A673 (cell line): Measurements from ENCODE around the gene LCA5. TPM values are rescaled to one million over a fixed set of nuclear protein-coding genes. Genes with fewer than 3 reads are reported as not detected.

Source experiments
- BruUV-seq: library from RNA; stranded (reverse); fragments of 400-500 nt; replicated peaks from 2 replicates; lab custom pipeline; 2021; lab: Mats Ljungman, UMichigan
- CTCF ChIA-PET: fragments of 300-600 bp; sonication (Branson Sonifier 250); formaldehyde crosslinking; loops from one replicate; lab custom pipeline; 2022; ENCODE audit warnings: antibody characterized with exemption; lab: Charles Lee
- POLR2A ChIA-PET: fragments of 300-600 bp; sonication (Branson Sonifier 250); formaldehyde crosslinking; loops from one replicate; lab custom pipeline; 2022; ENCODE audit warnings: antibody characterized with exemption; ENCODE audit not compliant: low non-redundant PET; lab: Charles Lee
- DNase-seq: peaks from one replicate; pipeline ENCODE4 v3.0.0-alpha.2; 2015; ENCODE audit warnings: low spot score
- H3K27ac ChIP-seq: fragments of 200-600 bp; sonication (generic); 2 replicates; pipeline ENCODE4 v1.5.1; 2016; ENCODE audit warnings: mixed run types, low read depth, mild to moderate bottlenecking, mixed read lengths, antibody characterized with exemption, low read length; ENCODE audit not compliant: poor library complexity, severe bottlenecking
- H3K27me3 ChIP-seq: fragments of 200-600 bp; sonication (generic); replicated peaks from 2 replicates; pipeline ENCODE4 v1.6.1; 2017; ENCODE audit warnings: mixed run types, low read depth, mild to moderate bottlenecking, mixed read lengths, antibody characterized with exemption, low read length; ENCODE audit not compliant: insufficient read depth, poor library complexity
- H3K36me3 ChIP-seq: fragments of 200-600 bp; sonication (generic); 2 replicates; pipeline ENCODE4 v1.6.1; 2016; ENCODE audit warnings: mixed run types, mild to moderate bottlenecking, mixed read lengths, antibody characterized with exemption, low read length; ENCODE audit not compliant: insufficient read depth, poor library complexity, severe bottlenecking
- H3K4me1 ChIP-seq: fragments of 200-600 bp; sonication (generic); 2 replicates; pipeline ENCODE4 v1.6.1; 2017; ENCODE audit warnings: mixed run types, mild to moderate bottlenecking, mixed read lengths, antibody characterized with exemption, low read length; ENCODE audit not compliant: insufficient read depth, poor library complexity, severe bottlenecking
- H3K4me3 ChIP-seq: fragments of 200-600 bp; sonication (generic); 2 replicates; pipeline ENCODE4 v1.5.1; 2016; ENCODE audit warnings: low read depth, mixed run types, mild to moderate bottlenecking, mixed read lengths, low read length; ENCODE audit not compliant: poor library complexity, severe bottlenecking
- H3K9me3 ChIP-seq: fragments of 200-600 bp; sonication (generic); 2 replicates; pipeline ENCODE4 v1.6.1; 2016; ENCODE audit warnings: mixed run types, low read depth, mild to moderate bottlenecking, mixed read lengths, antibody characterized with exemption, low read length; ENCODE audit not compliant: poor library complexity, severe bottlenecking
- CTCF ChIP-seq: fragments of 300-800, 200-600 bp; sonication (generic); conservative IDR thresholded peaks from 2 replicates; pipeline ENCODE4 v1.5.1; 2017; ENCODE audit warnings: low read depth, mild to moderate bottlenecking, antibody characterized with exemption, low read length, moderate library complexity, mixed read lengths
- EZH2 ChIP-seq: fragments of 200-600 bp; sonication (generic); IDR thresholded peaks from 2 replicates; pipeline ENCODE4 v1.6.1; 2017; ENCODE audit warnings: borderline replicate concordance, low read depth, mild to moderate bottlenecking, mixed read lengths, antibody characterized with exemption, low read length; ENCODE audit not compliant: poor library complexity, severe bottlenecking
- intact Hi-C: fragments of 100-400 bp; cut with micrococcal nuclease; formaldehyde crosslinking; loops from one replicate; pipeline ENCODE4 v1.10.0; 2022; ENCODE audit not compliant: unreplicated experiment
- total RNA-seq: library from RNA; stranded (reverse); gene quantifications from 2 replicates; pipeline ENCODE4 v1.2.3, GENCODE V29; 2021

LCA5 gene
- total RNA-seq, 1 experiment from 2014 or later, result 3.5 TPM

- no peak for DNase-seq
- H3K4me3 ChIP-seq, result no peak overlapping the region
- no peaks in the 10 kb centered on the region for H3K27me3 ChIP-seq
- ChIA-PET POLR2A (no interaction called here), CTCF (no interaction called here)
- BruUV-seq, result no TSS peak
- no peak overlapping the region for H3K27ac ChIP-seq
- H3K36me3 ChIP-seq, result no peaks in the 10 kb centered on the region
- no peaks in the 10 kb centered on the region for H3K9me3 ChIP-seq
- TF ChIP-seq EZH2, result no peak
- no peak for TF ChIP-seq CTCF
- intact Hi-C loops, result loop anchor here (10.0 kb wide), 1 partner anchor 623 kb away; no protein-coding TSS in a partner anchor
- H3K4me1 ChIP-seq, result peaks cover 4% of the 10 kb centered on the region
Observed at GRCh38 chr6:79468116-79468515, 69.1 kb downstream of the LCA5 start.

- no TSS peak for BruUV-seq
- H3K4me1 ChIP-seq, result peaks cover 4% of the 10 kb centered on the region
- peak; percentile 4 for DNase-seq
- H3K36me3 ChIP-seq, result no peaks in the 10 kb centered on the region
- H3K27me3 ChIP-seq, result no peaks in the 10 kb centered on the region
- no peak for TF ChIP-seq CTCF
- no peak for TF ChIP-seq EZH2
- intact Hi-C loops, result loop anchor here (10.0 kb wide), 1 partner anchor 623 kb away; no protein-coding TSS in a partner anchor
- no peaks in the 10 kb centered on the region for H3K9me3 ChIP-seq
- H3K4me3 ChIP-seq, result no peak overlapping the region
- CTCF ChIA-PET, result no interaction called here
- POLR2A ChIA-PET, result no interaction called here
- no peak overlapping the region for H3K27ac ChIP-seq
Observed at GRCh38 chr6:79467716-79468115, 69.5 kb downstream of the LCA5 start.

- Histone ChIP-seq H3K36me3 (no peaks in the 10 kb centered on the region), H3K27ac (no peak overlapping the region), H3K4me1 (peaks cover 4% of the 10 kb centered on the region), H3K4me3 (no peak overlapping the region), H3K27me3 (no peaks in the 10 kb centered on the region), H3K9me3 (no peaks in the 10 kb centered on the region)
- peak; percentile 36 for DNase-seq
- ChIA-PET CTCF (no interaction called here), POLR2A (no interaction called here)
- TF ChIP-seq EZH2 (no peak), CTCF (peak; percentile 59)
- BruUV-seq, result no TSS peak
- intact Hi-C loops, result loop anchor here (10.0 kb wide), 1 partner anchor 622 kb away; no protein-coding TSS in a partner anchor
Observed at GRCh38 chr6:79466207-79466834, 70.9 kb downstream of the LCA5 start.
